GM21737 (cell line): Measurements from ENCODE around the gene EXTL1.

Experiments
- ATAC-seq: cut with Tn5 transposase; IDR thresholded peaks from one replicate; pipeline ENCODE4 v1.9.1; 2021; ENCODE audit warnings: mild to moderate bottlenecking, moderate library complexity; ENCODE audit not compliant: unreplicated experiment

Gene EXTL1

GRCh38 chr1:25996966-25997827, 24.4 kb upstream of the EXTL1 start:
- no peak for ATAC-seq

- peak; percentile 95 for ATAC-seq
Measured at GRCh38 chr1:25997828-25998761, 23.5 kb upstream of the EXTL1 start, which contains the start of gene PAFAH2. PAFAH2 (minus strand) TSS chr1:25998063; CDS start chr1:25990816, 7,247 bp downstream.

- ATAC-seq: no peak
Measured at GRCh38 chr1:25999041-25999800, 22.4 kb upstream of the EXTL1 start.

- no peak for ATAC-seq
Measured at GRCh38 chr1:26003262-26003661, 18.3 kb upstream of the EXTL1 start.

- ATAC-seq: no peak
Measured at GRCh38 chr1:26003756-26004155, 17.8 kb upstream of the EXTL1 start.

DNA sequence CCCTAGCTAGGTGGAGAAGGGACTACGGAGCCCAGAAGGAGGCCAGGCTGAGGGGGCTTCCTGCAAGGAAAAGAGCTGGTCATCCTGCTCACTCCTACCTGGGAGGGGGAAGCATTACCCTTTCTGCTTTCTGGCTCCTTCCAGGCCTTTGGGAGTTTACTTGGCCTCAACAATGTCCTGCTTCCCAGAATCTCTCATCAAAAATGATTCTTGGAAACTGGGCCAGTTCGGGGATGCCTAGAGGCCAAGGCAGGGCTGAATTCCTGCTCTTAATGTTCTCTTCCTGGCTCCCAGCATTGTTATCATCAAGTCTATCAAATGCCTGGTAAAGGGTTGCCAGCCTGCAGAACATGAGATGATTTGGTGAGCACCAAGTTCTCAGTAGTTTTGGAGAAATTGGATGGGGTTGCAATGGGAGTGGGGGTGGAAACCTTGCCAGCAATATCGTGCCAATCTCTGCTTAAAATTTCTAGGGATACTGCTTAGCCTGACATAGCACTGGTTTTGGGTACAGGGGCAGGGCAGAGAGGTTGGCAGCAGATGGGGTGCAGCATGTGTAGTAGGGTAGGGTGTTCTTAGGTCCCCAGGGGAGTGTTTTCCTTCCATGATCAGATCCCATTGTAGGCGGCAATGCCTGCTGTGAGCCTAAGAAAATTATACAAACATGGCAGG, 16.0 kb upstream of the EXTL1 start:
- no peak for ATAC-seq

- ATAC-seq: no peak
Measured at GRCh38 chr1:26006710-26007109, 14.9 kb upstream of the EXTL1 start.

DNA sequence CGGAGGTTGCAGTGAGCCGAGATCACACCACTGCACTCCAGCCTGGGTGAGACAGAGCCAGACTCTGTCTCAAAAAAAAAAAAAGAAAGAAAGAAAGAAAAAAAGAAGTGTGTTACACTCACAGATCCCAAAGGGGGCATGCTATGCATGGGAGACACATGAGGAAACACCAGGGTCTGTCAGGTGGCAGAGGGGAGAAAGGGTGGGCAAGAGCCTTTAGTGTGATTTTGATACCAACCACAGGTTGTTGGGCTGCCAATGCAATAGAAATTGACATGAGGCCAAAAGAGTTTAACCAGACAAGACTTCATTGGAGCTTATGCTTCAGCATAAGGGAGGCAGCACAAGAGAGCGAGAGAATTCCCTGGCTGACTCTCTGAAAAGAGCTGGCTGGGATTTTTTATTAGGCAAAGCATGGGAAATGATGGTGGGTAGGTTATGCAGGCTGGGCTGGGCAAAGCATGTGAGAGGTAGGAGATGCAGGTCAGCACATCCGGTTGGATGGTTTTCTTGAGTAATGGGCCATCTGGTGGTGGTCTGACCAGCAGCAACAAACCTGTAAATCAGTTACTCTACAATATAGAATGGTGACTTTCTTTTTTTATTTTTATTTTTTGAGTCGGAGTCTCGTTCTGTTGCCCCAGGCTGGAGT, 11.7 kb upstream of the EXTL1 start:
- no peak for ATAC-seq

DNA sequence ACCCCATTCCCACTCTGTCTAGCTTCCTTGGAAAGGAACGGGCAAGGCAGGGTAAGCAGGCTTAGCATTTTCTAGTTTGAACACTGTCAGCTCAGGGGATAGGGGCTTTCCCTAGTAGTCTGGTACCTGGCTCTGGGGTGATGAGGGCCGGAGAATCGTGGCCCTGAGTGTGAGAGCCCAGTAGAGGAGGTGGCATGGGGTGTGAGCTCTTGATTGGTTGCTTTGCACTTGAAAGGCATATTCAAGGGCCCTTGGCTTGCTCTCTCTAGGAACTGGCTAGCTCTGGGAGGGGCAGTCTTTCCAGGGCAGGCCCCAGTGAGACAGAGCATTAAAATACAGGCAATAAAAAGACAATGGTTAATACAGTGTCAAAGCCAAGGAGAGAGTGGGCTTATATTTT, 10.8 kb upstream of the EXTL1 start:
- ATAC-seq: no peak

DNA sequence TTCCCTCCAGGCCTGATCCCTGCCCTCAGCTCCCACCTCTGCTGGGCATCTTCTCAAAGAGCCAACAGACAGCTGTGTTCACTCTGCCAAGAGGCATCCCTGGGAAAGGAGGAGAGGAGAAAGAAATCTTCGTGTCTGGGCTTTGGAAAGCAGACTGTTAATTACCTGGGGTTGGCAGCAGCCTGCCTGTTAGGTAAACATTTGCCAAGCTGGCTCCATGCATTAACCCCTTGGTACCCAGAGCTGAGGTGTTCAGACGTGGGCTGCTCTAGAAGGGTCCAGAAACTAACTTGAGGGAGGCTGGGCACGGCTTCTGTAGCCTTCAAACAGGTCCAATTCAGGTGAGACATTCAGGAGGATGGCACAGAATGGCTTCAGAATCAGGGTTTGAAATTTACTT, 8.7 kb upstream of the EXTL1 start:
- ATAC-seq: no peak

GRCh38 chr1:26014179-26014578, 7.4 kb upstream of the EXTL1 start:
- ATAC-seq: no peak

DNA sequence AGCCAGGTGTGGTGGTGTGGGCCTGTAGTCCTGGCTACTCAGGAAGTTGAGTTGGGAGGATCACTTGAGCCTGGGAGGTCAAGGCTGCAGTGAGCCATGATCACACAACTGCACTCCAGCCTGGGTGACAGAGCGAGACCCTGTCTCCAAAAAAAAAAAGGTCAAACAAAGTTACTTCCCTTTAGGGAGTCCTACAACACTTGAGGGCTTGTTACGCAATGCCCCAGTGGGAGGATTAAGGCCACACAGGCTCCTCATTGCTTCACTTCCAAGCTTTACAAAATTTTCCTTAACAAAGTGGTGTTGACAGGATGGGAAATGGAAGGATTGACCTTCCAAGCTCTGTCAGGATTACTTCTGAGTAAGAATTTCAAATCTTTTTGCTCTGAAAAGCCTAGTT, 6.2 kb upstream of the EXTL1 start:
- no peak for ATAC-seq

DNA sequence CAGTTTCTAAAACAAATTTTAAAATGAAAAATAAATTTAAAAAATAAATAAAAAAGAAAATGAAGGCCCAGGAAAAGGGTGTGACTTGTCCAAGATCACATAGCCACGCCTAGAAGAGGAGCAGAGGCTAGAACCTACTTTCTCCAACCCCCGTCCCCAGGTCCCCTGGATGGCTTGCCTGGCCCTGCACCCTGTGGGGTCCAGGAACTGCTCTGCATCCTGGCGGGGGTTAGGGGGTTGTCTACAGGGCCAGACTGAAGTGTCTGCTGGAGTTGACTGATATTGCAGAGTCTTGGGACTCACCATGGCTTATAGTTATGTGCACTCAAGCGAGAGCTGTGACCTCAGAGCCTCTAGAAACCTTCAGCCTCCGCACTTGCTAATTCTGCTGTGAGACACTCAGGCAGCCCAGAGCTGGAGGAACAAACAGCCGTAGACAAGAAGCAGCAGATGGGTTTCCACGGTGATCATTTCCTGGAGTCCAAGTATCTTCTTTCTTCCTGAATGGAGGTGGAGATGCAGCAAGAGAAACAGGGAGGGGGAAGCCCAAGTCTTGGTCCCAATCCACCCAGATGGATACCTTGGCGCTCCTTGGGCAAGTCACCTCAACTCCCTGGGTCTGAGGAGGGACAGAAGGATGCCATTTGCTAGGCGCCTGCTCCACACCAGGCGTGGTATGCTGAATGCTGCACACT, 5.2 kb upstream of the EXTL1 start:
- ATAC-seq: no peak

- ATAC-seq: no peak
Measured at GRCh38 chr1:26016953-26017545, 4.5 kb upstream of the EXTL1 start.

- ATAC-seq: no peak
Measured at GRCh38 chr1:26017606-26018005, 4.0 kb upstream of the EXTL1 start.

- no peak for ATAC-seq
Measured at GRCh38 chr1:26019641-26020315, 1.8 kb upstream of the EXTL1 start.

DNA sequence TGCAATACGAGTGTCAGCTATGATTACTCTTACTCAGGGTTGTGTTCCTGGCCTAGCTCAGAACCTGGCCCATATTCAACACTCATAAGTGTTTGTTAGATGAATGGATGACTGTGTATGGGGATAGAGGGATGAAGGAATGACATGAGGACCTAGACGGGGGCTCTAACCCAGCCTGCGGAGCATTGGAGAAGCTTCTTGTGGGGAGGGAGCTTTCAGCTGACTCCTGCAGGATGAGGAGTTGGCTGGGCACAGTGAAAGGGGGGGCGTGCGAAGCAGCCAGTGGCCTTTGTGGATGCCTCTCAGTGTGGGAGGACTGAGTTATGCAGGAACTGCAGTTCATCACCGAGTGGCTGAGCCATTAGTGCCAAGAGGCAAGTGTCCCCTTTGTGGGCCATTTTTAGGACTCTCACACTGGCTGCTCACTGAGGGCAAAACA, 1.2 kb upstream of the EXTL1 start:
- ATAC-seq: no peak

DNA sequence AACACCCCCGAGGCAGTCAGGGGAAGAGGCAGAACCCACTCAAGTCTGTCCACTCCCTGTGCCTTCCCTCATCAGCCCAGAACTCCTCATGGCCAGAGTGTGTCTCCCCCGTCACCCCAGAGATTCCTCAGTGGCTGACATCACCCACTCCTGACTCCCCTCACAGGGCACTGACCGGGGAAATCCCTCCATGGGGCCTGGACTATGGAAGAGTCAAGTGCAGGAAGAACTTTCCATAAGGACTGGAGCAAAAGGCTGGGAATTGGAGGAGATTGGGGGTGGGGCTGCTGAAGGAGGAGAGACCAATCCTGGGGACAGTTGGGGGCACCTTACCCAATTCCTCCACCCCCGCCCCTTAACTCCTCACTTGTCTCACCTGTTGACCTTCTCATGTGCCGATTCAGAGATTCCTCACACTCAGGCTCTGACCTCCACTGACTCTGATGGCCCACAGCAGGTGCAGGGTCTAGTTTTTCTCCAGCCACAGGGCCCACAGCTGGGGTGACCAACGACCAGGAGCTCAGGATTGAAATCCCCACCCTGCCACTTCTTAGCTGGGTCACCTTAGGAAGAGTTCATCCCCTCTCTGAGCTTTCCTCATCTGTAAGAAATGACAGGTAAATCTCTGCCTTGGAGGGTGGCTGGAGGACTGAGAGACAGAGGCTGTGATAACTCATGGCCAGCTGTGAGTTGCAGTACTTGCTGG, 481 bp upstream of the EXTL1 start:
- no peak for ATAC-seq
